Endothelial cell of umbilical vein (primary cell): ENCODE measurements around the gene LITAF.

Experiments used
- CTCF ChIP-seq, 2 donors: IDR thresholded peaks; 1 replicate in 1 of 2; 2 replicates in 1 of 2; pipeline ENCODE4 v1.5.1; 2011; ENCODE audit warnings: low read length in 2 of 2, mild to moderate bottlenecking in 2 of 2, moderate library complexity in 2 of 2, control low read depth in 1 of 2, inconsistent platforms in 1 of 2, low read depth in 1 of 2; ENCODE audit not compliant: insufficient read depth in 1 of 2; ENCODE audit errors: extremely low read depth in 1 of 2
- EZH2 ChIP-seq: IDR thresholded peaks from 2 replicates; pipeline ENCODE4 v1.6.1; 2012; ENCODE audit warnings: borderline replicate concordance, low read depth, mild to moderate bottlenecking, moderate library complexity, low read length, inconsistent platforms; ENCODE audit not compliant: severe bottlenecking
- FOS ChIP-seq: IDR thresholded peaks from 2 replicates; pipeline ENCODE4 v1.6.1; 2011; ENCODE audit warnings: mild to moderate bottlenecking, low read length, moderate library complexity, borderline replicate concordance; ENCODE audit not compliant: insufficient read depth
- GATA2 ChIP-seq: IDR thresholded peaks from 2 replicates; pipeline ENCODE4 v1.7.0; 2011; ENCODE audit warnings: low read depth, mild to moderate bottlenecking, moderate library complexity, mixed read lengths, low read length; ENCODE audit not compliant: insufficient read length, insufficient read depth
- JUN ChIP-seq: IDR thresholded peaks from 2 replicates; pipeline ENCODE4 v1.6.1; 2011; ENCODE audit warnings: borderline replicate concordance, low read depth; ENCODE audit not compliant: insufficient read length, insufficient read depth
- MAX ChIP-seq: IDR thresholded peaks from 2 replicates; pipeline ENCODE4 v1.6.1; 2011; ENCODE audit not compliant: insufficient read depth, insufficient read length
- MYC ChIP-seq: IDR thresholded peaks from one replicate; pipeline ENCODE4 v1.6.1; 2011; ENCODE audit warnings: mild to moderate bottlenecking, low read depth, low read length
- POLR2A ChIP-seq: IDR thresholded peaks from 2 replicates; pipeline ENCODE4 v1.6.1; 2012; ENCODE audit warnings: low read depth, mild to moderate bottlenecking, control low read depth, low read length
- POLR2AphosphoS5 ChIP-seq: IDR thresholded peaks from 2 replicates; pipeline ENCODE4 v1.6.1; 2012; ENCODE audit warnings: low read depth, mild to moderate bottlenecking, control low read depth, low read length, moderate library complexity; ENCODE audit not compliant: insufficient read depth

- TF ChIP-seq CTCF (IDR thresholded peaks at IDR 0.05; ENCODE audit: extremely low read depth in 1 of 2, insufficient read depth in 1 of 2, low read depth in 1 of 2, low read length in 2 of 2) (no peak), MAX (no peak), POLR2A (no peak), EZH2 (no peak), JUN (no peak), POLR2AphosphoS5 (no peak), MYC (no peak), GATA2 (no peak), FOS (no peak)
Observed at GRCh38 chr16:11572301-11572995, 14.3 kb downstream of the LITAF start.
